ENCODE results near the gene LRRC27.
A peak's percentile ranks its signal among the peaks of the same experiment; 100 is the strongest.

LRRC27 gene

GRCh38 chr10:132415255-132415654 lies 83.3 kb downstream of the LRRC27 start:
- no peaks in the 10 kb centered on the region for H3K27me3 Mint-ChIP-seq
- ATAC-seq (no peak), DNase-seq (no peak)
- H3K4me3 Mint-ChIP-seq: no peak overlapping the region
- H3K4me1 Mint-ChIP-seq: peaks cover 3% of the 10 kb centered on the region
- H3K9me3 Mint-ChIP-seq: no peaks in the 10 kb centered on the region
- H3K27ac Mint-ChIP-seq: peak overlapping the region in 1 of 2 donors; percentile 1

GRCh38 chr10:132415956-132416355 lies 84.0 kb downstream of the LRRC27 start:
- Mint-ChIP-seq H3K4me1 (peaks cover 10% of the 10 kb centered on the region), H3K4me3 (no peak overlapping the region), H3K27me3 (no peaks in the 10 kb centered on the region), H3K9me3 (no peaks in the 10 kb centered on the region), H3K27ac (no peak overlapping the region)
- ATAC-seq (peak; percentile 2), DNase-seq (no peak)

GRCh38 chr10:132416566-132417256 lies 84.7 kb downstream of the LRRC27 start:
- no peak for ATAC-seq
- DNase-seq: no peak
- peaks cover 18% of the 10 kb centered on the region for H3K4me1 Mint-ChIP-seq
- H3K9me3 Mint-ChIP-seq: no peaks in the 10 kb centered on the region
- H3K27ac Mint-ChIP-seq: no peak overlapping the region
- no peaks in the 10 kb centered on the region for H3K27me3 Mint-ChIP-seq
- no peak overlapping the region for H3K4me3 Mint-ChIP-seq

DNA sequence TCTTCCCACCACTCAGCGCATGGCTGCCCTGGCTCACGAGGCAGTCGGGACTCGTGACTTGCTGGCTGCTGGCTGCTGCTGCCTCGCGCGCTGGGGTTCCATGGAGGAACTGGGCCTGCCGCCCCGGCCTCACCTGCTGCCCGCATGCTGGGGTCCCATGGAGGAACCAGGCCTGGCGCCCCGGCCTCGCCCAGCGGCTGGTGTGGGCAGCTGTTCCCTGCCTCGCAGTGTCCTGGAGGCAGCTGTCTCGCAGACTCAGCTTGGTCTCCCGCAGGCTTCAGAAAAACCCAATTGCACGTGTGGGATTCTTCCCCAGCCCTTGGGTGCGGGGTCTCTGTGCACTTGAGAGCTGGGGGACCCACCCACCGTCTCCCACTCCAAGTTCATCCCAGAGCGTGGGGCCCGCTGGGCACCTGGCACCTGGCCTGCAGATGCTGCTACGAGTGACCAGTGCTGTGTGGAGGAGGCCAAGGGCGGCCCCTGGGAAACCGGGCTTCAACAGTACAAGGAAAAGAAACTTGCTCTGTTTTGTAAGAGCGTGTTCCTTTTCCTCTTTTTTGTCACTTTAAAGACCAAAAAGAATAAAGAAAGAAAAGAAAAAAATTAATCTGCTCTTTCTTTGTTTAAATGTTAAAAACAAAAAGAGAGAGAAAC lies 85.4 kb downstream of the LRRC27 start:
- H3K27me3 Mint-ChIP-seq: no peaks in the 10 kb centered on the region

DNA sequence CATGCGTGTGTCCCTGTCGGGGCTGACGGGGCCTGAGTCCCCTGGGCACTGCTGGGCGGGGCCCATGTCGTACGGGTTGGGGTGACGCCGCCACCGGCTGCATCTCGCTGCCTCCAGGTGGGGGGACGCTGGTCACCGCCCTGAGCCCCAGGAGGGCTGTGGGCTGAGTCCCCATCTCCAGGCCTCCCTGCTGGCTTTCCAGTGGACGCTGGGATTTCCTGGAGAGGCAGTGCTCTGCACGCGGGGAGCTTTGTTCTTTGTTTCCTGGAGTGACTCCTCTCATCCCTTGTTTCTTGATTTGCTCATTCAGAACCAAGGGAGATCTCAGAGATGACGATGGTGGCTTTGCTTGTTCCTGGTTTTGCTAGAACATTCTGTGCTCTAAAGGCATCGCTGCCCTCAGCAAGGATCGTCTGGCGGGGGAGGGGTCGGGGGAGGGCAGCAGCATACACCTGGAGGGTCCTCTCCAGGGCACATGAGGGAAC lies 86.0 kb downstream of the LRRC27 start:
- no peak overlapping the region for H3K27ac Mint-ChIP-seq
- no peaks in the 10 kb centered on the region for H3K9me3 Mint-ChIP-seq
- H3K4me3 Mint-ChIP-seq: no peak overlapping the region
- H3K4me1 Mint-ChIP-seq: peaks cover 30% of the 10 kb centered on the region
- H3K27me3 Mint-ChIP-seq: no peaks in the 10 kb centered on the region
- no peak for ATAC-seq
- no peak for DNase-seq

More for the DNA sequence above, 85.4 kb downstream of the LRRC27 start:
- no peak for ATAC-seq
- no peak for DNase-seq
- Mint-ChIP-seq H3K9me3 (no peaks in the 10 kb centered on the region), H3K4me3 (no peak overlapping the region), H3K4me1 (peaks cover 24% of the 10 kb centered on the region), H3K27ac (no peak overlapping the region)

DNA sequence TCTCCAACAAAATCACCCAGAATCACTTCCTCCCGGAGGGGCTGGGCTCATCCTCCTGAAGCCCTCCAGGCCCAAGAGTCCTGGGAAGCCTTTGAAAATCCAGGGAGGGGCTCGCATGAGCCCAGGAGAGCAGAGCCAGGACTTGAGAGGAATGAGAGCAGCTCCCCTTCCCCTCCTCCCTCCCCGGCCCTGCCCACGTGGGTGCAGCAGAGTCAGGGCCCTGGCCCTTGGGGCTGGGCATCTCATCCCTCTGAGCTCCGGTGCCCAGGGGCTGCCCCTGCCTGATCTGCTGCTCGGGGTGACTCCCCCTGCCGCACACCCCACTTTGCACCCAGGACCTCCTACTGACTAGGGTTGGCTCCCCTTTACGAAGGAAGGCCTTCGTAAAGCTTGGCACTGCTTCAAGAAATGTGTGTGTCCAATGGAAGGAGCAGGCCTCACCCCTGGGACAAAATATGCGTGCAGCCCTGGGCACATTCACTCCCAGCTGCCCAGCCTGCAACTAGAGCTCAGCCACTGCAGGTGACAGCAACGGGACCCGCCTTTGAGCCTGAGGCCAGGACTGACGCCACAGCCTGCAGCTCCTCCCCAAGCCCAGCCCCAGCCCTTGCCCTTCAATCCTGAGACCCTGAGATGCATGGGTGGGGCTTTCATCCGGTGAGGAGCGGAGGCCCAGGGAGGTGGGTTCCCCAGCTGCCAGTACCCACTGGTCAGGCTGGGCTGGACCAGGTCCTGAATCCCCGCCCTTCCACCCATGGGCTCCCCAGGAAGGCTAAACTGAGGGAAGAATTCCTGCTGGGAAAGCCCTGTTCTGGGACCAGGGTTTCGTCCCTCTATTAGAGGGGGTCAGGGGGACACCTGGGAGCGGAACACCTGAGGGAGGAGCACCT lies 86.8 kb downstream of the LRRC27 start:
- Mint-ChIP-seq H3K4me1 (peaks cover 38% of the 10 kb centered on the region), H3K4me3 (no peak overlapping the region), H3K9me3 (no peaks in the 10 kb centered on the region), H3K27ac (no peak overlapping the region), H3K27me3 (no peaks in the 10 kb centered on the region)
- ATAC-seq (no peak), DNase-seq (no peak)

DNA sequence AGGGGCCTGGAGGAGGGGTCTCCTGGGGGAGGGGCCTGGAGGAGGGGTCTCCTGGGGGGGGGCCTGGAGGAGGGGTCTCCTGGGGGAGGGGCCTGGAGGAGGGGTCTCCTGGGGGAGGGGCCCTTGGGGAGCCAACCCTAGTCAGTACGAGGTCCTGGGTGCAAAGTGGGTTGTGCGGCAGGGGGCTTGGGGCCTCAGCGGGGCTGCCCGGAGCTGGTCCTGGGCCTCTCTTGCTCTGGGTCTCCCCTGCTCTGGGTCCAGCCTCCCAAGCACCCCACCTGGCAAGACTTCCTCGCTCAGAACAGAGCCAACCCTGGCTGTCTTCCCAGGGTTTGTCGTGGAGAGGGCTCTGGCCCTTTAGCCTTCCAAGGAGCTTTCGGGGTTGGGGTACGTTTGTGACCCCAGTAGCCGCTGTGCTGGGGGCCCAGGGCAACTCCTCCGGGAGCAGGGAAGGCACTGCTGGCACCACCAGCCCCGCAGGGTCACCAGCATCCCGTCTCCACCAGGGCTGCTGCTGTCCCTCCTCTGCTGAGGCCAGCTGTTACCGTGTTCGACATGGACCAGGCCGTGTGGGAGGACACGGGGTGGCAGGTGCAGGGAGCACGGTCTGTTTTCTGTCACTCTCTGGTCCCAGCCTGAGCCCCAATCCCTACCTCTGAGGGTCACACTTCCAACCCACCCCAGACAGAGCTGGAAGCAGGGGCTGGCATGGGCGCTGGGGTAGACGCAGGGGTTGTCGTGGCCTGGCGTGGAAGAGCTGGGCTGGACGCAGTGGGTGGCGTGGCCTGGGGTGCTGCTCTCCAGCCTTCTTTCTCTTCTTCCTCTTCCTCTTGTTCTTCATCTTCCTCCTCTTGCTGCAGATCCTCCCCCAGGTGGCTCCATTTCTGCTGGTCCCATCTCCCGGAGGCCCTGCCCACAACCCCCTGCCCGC lies 87.8 kb downstream of the LRRC27 start:
- Mint-ChIP-seq H3K4me3 (peak overlapping the region in 1 of 2 donors; percentile 13), H3K4me1 (peaks cover 38% of the 10 kb centered on the region), H3K9me3 (no peaks in the 10 kb centered on the region), H3K27ac (peak overlapping the region in 1 of 2 donors; percentile 45), H3K27me3 (no peaks in the 10 kb centered on the region)
- ATAC-seq (no peak), DNase-seq (no peak)

DNA sequence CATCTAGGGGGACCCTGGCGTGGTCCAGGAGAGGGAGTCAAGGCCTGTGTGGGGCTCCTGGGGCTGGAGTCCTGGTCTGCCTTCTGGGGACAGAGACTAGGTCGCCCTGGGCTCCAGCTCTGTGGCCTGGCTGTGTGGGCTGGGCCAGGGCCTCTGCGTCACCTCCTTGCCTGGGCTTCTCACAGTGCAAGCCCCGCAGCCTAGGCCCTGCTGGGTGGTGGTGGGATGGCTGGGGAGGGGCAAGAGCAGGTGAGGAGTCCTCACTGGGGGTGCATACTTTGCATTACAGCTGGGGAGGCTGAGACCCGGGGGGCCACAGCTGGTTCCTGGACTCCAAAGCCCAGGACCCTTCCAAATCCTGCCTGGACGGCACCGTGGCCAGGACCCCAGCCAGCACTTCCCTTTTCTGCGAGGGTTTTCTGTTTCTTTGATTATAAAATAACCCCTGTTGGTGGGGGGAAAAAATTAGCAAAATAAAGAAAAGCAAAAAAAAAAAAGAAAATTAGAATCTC lies 88.5 kb downstream of the LRRC27 start:
- Mint-ChIP-seq H3K4me3 (peak overlapping the region in 1 of 2 donors; percentile 13), H3K27ac (peak overlapping the region in 1 of 2 donors; percentile 98), H3K4me1 (peaks cover 38% of the 10 kb centered on the region), H3K9me3 (no peaks in the 10 kb centered on the region), H3K27me3 (no peaks in the 10 kb centered on the region)
- no peak for DNase-seq
- ATAC-seq: no peak

DNA sequence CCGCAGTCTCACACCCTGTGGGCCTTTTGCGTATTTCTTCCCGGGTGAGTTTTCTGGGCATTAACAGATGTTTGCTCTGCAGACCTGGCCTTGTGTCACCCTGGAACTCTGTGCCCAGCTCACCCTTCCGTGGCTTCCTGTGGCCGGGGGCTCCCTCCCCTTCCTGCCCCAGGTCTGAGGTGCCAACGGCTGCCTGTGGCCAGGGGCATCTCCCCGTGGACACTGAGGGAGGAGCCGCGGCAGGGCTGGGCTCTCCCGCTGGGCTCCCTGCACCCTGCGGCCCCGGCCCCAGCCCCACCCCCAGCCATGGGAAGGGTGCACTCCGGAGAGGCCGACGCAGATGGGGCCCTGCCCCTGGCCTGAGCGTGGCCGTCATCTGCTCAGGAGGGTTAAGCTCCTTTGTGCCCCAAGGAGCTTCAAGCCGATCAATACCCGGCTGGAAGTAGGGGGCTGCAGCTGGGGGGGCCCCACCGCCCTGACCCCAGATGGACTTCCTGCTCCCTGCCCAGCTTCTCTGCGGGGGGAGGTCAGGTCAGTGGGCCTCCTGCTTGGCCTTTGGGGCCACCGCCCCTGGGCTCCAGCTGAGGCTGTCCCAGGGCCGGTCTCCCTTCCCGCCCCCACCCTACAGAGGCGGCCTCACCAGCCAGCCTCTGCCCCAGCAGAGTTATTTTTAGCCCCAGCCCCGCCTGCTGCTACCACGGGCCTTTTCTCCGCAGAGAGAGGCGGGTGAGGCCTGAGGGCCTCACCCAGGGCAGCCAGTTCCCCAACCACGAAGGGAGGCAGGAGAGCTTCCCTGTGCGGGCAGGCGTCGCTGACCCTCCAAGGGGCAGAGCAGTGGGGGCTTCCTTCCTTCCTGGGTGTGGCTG lies 89.2 kb downstream of the LRRC27 start:
- Mint-ChIP-seq H3K4me1 (peaks cover 38% of the 10 kb centered on the region), H3K27me3 (no peaks in the 10 kb centered on the region), H3K4me3 (peak overlapping the region; percentile 36 to 38), H3K9me3 (no peaks in the 10 kb centered on the region), H3K27ac (peak overlapping the region; percentile 90 to 98)
- DNase-seq (no peak), ATAC-seq (peak; percentile 62)

- H3K27ac Mint-ChIP-seq: peak overlapping the region; percentile 90 to 98
- H3K27me3 Mint-ChIP-seq: no peaks in the 10 kb centered on the region
- DNase-seq (no peak), ATAC-seq (peak; percentile 29)
- no peaks in the 10 kb centered on the region for H3K9me3 Mint-ChIP-seq
- H3K4me1 Mint-ChIP-seq: peaks cover 38% of the 10 kb centered on the region
- H3K4me3 Mint-ChIP-seq: peak overlapping the region; percentile 36 to 66
These were observed 90.1 kb downstream of the LRRC27 start for GRCh38 chr10:132421847-132422751.

DNA sequence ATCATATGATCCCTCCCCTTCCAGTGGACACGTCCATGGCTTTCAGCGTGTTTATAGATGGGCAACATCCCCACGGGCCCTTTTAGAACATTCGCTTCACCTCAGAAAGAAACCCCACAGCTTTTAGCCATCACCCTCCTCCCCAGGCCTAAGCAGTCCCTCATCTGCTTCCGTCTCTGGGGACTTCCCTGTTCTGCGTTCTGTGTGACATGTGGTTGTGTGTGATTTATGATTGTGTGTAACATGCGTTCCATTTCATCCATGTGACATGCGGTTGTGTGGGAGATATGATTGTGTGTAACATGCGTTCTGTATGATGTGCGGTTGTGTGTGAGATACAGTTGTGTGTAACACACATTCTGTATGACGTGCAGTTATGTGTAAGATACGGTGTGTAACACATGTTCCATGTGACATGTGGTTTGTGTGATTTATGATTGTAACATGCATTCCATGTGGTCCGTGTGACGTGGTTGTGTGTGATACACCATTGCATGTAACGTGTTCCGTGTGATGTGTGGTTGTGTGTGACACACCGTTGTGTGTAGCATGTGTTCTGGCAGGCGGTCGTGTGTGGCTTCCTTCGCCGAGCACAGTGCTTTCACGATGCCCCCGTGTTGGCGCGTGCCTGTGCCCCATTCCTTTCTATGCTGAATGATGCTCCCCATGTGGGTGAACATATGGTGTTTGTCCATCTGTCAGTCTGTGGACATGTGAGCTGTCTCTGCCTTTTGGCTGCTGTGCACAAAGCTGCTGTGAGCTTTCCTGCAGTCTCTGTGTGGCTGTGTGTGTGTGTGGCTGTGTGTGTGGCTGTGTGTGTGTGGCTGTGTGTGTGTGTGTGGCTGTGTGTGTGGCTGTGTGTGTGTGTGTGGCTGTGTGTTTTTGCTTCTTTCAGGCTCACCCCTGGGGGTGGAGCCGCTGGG lies 91.2 kb downstream of the LRRC27 start:
- Mint-ChIP-seq H3K9me3 (no peaks in the 10 kb centered on the region), H3K27ac (peak overlapping the region; percentile 78 to 82), H3K4me3 (peak overlapping the region; percentile 36 to 66), H3K27me3 (no peaks in the 10 kb centered on the region), H3K4me1 (peaks cover 38% of the 10 kb centered on the region)
- ATAC-seq (peak; percentile 44), DNase-seq (no peak)
